RWPE2 (cell line): ENCODE data around the gene SLC6A16.

Source experiments
- ATAC-seq: fragments of 200-7000 bp; cut with Tn5 transposase; 3 replicates; pipeline ENCODE4 v1.9.1; 2021; ENCODE audit warnings: low read depth
- DNase-seq: peaks from one replicate; pipeline ENCODE4 v3.0.0-alpha.2; 2020; ENCODE audit warnings: low spot score
- H3K27ac ChIP-seq: fragments of 450-650 bp; 2 replicates; pipeline ENCODE4 v1.5.1; 2017; ENCODE audit warnings: mild to moderate bottlenecking; ENCODE audit not compliant: poor library complexity, severe bottlenecking
- H3K27me3 ChIP-seq: fragments of 250-450 bp; sonication (Bioruptor Pico); 2 replicates; pipeline ENCODE4 v1.5.1; 2021; ENCODE audit warnings: mild to moderate bottlenecking, moderate library complexity; ENCODE audit not compliant: insufficient read depth, poor library complexity, severe bottlenecking
- H3K36me3 ChIP-seq: fragments of 250-450 bp; sonication (Bioruptor Pico); 2 replicates; pipeline ENCODE4 v1.5.1; 2020; ENCODE audit warnings: low read depth, mild to moderate bottlenecking, moderate library complexity
- H3K4me1 ChIP-seq: fragments of 250-450 bp; sonication (Bioruptor Pico); 2 replicates; pipeline ENCODE4 v1.5.1; 2021; ENCODE audit warnings: mild to moderate bottlenecking, moderate library complexity; ENCODE audit not compliant: insufficient read depth, poor library complexity, severe bottlenecking
- H3K4me3 ChIP-seq: fragments of 250-450 bp; sonication (Bioruptor Pico); 2 replicates; pipeline ENCODE4 v1.5.1; 2021; ENCODE audit warnings: mild to moderate bottlenecking, moderate library complexity; ENCODE audit not compliant: severe bottlenecking
- H3K9me3 ChIP-seq: fragments of 250-450 bp; sonication (Bioruptor Pico); 2 replicates; pipeline ENCODE4 v1.5.1; 2021; ENCODE audit warnings: mild to moderate bottlenecking, moderate library complexity; ENCODE audit not compliant: severe bottlenecking
- TF ChIP-seq, protein P1 (sequence below): fragments of 450-650 bp; IDR thresholded peaks from one replicate; pipeline ENCODE4 v1.5.1; 2017; ENCODE audit warnings: mild to moderate bottlenecking, moderate library complexity; ENCODE audit not compliant: poor library complexity, severe bottlenecking

SLC6A16 gene

DNA sequence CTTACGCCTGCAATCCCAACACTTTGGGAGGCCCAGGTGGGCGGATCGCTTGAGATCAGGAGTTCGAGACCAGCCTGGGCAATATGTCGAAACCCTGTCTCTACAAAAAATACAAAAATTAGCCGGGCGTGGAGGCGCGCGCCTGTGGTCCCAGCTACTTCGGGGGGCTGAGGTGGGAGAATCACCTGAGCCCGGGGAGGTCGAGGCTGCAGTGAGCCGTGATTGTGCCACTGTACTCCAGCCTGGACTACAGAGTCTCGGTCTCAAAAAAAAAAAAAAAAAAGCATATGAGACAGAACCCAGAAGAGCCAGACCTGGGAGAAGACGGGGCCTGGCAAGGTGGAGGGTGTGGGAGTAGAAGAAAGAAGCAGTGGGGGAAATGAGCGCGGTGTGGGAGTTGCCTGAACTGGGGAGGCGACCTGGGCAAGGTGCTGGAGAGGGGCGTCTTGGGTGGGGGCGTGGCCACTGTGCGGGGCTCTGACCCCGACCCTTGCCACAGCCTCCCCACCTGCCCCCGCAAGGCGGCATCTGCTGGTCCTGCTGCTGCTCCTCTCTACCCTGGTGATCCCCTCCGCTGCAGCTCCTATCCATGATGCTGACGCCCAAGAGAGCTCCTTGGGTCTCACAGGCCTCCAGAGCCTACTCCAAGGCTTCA is 39.2 kb upstream of the SLC6A16 start:
- ATAC-seq (no peak), DNase-seq (no peak)
- Histone ChIP-seq H3K27me3 (no peaks in the 10 kb centered on the region), H3K27ac (peak overlapping the region; percentile 21), H3K4me3 (peak overlapping the region; percentile 19), H3K9me3 (peaks cover 4% of the 10 kb centered on the region), H3K4me1 (no peaks in the 10 kb centered on the region), H3K36me3 (peaks cover under 1% of the 10 kb centered on the region; the same call in 1 of the 2 replicates)
- TF ChIP-seq, protein P1, sequence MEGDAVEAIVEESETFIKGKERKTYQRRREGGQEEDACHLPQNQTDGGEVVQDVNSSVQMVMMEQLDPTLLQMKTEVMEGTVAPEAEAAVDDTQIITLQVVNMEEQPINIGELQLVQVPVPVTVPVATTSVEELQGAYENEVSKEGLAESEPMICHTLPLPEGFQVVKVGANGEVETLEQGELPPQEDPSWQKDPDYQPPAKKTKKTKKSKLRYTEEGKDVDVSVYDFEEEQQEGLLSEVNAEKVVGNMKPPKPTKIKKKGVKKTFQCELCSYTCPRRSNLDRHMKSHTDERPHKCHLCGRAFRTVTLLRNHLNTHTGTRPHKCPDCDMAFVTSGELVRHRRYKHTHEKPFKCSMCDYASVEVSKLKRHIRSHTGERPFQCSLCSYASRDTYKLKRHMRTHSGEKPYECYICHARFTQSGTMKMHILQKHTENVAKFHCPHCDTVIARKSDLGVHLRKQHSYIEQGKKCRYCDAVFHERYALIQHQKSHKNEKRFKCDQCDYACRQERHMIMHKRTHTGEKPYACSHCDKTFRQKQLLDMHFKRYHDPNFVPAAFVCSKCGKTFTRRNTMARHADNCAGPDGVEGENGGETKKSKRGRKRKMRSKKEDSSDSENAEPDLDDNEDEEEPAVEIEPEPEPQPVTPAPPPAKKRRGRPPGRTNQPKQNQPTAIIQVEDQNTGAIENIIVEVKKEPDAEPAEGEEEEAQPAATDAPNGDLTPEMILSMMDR, result no peak

DNA sequence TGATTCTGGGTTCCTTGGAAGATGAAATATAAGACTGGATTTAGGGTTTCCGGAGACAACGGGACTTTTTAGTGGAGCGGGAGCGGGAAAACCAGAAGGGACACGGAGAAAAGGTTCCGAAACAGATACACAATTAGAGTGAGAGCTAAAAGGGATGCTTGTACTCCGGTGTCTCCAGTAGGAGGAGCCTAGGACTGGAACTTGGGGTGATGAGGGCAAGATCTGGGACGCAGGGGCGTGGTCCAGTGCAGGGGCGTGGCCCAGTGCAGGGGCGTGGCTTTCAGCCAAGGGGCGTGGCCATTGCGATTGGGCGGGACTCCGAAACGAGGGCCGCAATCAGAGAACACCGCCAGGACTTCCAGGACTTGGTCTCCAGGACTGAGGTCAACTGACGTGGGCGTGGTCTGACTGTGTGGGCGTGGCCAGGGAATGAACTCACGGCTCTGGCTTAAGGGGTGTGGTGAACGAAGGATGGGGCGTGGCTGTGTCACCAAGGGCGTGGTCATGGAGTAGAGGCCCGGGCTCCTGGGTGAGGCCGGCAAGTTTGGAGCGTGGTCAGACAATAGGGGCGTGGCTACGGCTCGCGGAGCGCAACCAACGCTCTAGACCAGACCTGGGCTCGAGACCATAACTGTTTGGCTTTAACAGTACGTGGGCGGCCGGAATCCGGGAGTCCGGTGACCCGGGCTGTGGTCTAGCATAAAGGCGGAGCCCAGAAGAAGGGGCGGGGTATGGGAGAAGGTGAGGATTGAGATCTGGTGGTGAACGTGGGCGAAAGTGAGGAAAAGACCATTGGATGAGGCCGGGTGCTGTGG is 38.5 kb upstream of the SLC6A16 start, which contains the start of gene DKKL1:
TSS of gene DKKL1 (plus strand) at position 610 of the 815 bp plus-strand sequence. CDS start at position 732, 122 bp downstream.
- TF ChIP-seq, protein P1, result peak; percentile 24
- Histone ChIP-seq H3K27ac (peak within 1 kb of the TSS; percentile 38), H3K36me3 (peaks cover 5% of the 10 kb centered on the region; the same call in 1 of the 2 replicates), H3K4me3 (peak within 1 kb of the TSS; percentile 48), H3K4me1 (no peaks in the 10 kb centered on the region), H3K9me3 (no peaks in the 10 kb centered on the region), H3K27me3 (no peaks in the 10 kb centered on the region)
- peak; percentile 84 for ATAC-seq
- peak; percentile 98 for DNase-seq

DNA sequence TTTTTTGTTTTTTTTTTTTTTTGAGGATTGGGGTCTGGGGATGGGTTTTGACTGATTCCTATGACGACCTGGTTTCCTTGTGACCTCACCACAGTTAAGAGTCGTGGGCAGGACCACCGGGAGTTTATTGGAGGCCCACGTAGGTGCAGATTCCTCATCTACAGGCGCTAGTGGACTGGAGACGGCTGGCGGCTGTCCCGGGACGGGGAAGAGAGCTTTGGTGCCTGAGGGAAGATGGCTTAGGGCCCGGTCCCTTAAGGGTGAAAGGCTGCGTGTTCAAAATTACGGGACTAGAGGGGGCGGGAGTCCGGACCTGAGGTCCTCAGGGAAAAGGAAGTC is 37.9 kb upstream of the SLC6A16 start:
- H3K27ac ChIP-seq, result peak overlapping the region; percentile 38
- ATAC-seq (no peak), DNase-seq (no peak)
- no peaks in the 10 kb centered on the region for H3K4me1 ChIP-seq
- H3K36me3 ChIP-seq, result peaks cover 5% of the 10 kb centered on the region; the same call in 1 of the 2 replicates
- no peaks in the 10 kb centered on the region for H3K27me3 ChIP-seq
- TF ChIP-seq, protein P1, result no peak
- peak overlapping the region; percentile 48 for H3K4me3 ChIP-seq
- no peaks in the 10 kb centered on the region for H3K9me3 ChIP-seq

DNA sequence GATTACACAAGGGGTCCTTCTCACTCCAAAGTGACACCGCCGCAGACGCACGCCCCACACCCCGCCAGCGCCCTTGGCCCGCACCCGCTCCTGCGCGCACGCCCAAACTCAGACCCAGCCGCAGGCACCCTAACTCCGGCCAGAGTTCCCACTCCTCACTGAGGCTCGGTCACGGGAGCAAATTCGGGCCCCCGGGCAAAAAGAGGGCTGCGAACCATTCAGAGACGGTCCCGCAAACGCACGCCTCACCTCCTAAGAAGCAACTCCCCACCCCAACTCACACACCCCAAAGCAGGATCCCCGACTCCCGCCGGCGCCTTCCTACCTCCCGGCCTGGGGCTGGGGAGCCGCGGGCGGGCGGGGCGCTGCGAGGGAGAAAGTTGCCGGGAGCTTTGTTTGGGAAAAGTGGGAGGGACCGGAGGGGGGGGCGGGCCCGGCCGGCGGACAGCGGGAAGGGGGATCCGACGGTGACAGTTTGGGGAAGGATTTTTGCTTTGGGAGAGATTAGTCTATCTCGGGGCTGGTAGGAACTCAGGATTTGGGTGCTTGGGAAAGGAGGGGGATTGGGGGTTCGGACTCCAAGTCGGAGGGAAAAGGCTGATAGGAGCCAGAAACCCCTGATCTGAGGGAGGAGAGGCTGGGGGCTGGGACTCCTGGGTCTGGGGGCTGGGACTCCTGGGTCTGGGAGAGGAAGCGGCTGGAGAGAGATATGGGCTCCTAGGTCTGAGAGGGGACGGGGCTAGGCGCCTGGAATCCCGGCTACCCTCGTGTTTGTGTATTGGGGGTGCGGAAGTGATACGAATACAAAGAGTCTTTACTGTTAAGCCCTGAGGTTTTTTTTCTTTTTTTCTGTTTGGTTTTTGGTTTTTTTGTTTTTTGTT is 37.3 kb upstream of the SLC6A16 start, which contains the start of gene TEAD2:
TSS of gene TEAD2 (minus strand) at position 369 of the 881 bp plus-strand sequence. CDS start 2,341 bp downstream, outside the sequence.
- H3K9me3 ChIP-seq, result no peaks in the 10 kb centered on the region
- peak within 1 kb of the TSS; percentile 48 for H3K4me3 ChIP-seq
- H3K4me1 ChIP-seq, result no peaks in the 10 kb centered on the region
- no peaks in the 10 kb centered on the region for H3K27me3 ChIP-seq
- H3K27ac ChIP-seq, result peak within 1 kb of the TSS; percentile 38
- no peak for DNase-seq
- peak; percentile 18; the same call in 2 of the 3 replicates for ATAC-seq
- H3K36me3 ChIP-seq, result peaks cover 8% of the 10 kb centered on the region
- TF ChIP-seq, protein P1, result no peak
